ENCODE measurements around the gene ATOSA. TPM values are rescaled to one million over a fixed set of nuclear protein-coding genes. Genes with fewer than 3 reads are reported as not detected.

Gene ATOSA
- polyA plus RNA-seq, 10 donors = 15.1 to 29.0 (median 18.5) TPM

DNA sequence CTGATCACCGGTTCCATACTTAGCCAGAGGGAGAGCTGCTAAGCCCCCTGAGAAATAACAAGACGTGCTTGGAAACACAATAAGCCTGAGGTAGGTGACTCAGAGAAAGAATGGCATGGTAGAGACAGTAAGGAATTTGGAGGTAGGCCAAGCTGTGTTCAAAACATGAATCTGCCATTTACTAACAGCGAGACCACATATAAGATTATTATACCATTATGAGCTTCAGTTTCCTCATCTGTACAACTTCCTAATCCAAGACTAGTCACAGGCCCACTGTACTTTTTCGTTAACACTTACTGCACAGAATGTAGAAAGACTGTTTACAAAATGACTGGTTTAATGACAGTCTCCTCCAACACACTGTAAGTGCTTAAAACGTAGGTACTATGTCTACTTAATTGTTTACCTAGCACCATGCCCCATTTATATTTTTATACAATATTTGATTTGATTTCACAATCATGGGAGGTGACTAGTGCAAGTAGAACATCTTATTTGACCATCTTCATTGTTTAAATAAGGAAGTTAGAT lies 25.7 kb downstream of the ATOSA start:
- DNase-seq = peak in 2 of 3 donors; percentile 2 to 78

DNA sequence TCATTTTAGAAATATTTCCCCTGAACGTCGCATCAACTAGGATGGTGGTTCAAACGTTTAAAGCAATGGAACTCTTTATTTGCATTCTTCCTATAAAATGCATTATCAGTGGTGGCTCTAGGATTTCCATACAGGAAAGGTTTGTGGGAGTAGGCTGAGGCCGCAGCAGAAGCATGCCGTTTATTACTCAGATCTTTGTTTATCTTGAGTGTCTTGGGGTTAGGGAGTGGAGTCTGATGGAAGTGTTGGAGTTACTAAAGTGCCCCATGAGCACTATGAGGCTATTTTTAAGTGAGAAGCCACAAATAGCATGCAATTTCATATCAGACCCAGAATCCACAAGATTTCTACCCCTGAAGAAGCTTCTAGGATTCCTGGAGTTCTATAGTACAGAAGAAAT lies 26.2 kb downstream of the ATOSA start:
- DNase-seq = peak in 1 of 3 donors; percentile 8

DNA sequence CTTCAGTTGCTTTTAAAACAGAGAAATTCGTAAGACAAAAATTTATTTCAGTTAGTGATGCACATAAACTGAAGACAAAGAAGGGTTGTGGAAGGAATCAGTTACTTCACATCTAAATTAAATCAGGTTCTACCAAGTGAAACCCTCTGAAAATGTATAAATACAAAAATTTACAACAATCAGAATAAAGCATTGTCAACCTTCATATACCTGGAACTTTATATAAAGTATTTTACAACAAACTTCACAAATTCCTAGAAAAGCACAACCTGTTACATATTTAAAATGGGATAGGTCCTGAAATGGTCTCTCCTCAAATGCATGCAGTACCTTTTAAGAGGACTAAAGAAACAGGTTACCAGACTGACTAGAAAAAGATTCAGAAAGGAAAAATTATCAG lies 26.9 kb downstream of the ATOSA start:
- no peak for DNase-seq

DNA sequence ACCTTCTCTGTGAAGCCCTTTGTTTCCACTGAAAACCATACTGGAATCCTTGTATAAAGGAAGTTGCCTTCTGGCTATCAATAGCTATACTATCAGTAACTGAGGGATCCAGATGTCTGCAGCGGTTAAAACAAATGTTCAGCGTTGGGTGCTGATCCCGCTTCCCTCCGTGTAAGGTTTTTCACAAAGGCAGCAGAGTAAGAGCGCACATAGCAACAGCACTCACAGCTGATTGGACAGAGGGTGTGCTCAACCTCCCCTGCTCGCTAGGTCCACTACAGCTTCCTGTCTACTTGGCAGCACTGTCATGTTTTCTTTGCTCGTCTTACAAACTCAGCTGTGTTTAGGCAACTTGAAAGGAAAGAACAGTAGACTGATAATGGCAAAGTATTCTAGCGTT lies 27.3 kb downstream of the ATOSA start:
- peak; percentile 80 to 92 (median 87) for DNase-seq

DNA sequence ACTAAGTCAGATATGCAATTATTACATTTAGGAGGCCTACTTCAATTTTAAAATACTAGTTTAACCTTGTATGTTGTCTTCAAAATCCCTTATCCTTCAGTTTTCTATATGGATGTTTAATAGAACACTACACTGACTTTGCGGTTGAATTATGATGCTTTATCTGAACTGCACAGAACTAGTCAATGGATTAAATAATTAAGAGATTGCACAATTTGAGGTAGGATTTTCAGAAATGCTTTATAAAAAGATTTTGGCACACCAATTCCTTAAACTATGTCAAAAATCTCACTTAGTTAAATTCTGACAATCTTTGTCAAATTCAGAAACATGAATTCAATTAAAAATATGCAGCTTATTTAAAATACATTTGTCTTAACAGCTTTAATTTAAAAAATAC lies 28.1 kb downstream of the ATOSA start:
- peak in 1 of 3 donors; percentile 3 for DNase-seq

DNA sequence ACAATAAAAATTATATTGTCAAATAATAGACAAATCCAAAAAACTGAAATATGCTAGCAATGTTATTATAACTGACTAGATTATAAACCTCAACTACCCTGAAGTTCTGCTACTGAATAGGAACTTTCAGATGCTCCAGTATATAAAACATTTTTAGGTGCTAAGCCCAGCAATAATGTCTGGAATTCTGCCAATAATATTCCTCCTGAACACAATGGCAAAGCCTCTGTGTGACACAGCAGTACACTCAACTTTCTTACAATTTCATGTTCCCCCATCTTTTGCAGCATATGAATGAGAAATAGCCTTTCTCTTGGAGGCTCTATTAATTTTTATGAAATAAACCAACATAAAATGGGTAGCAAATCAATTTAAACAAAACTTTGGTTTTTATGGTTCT lies 29.5 kb downstream of the ATOSA start:
- DNase-seq = no peak

DNA sequence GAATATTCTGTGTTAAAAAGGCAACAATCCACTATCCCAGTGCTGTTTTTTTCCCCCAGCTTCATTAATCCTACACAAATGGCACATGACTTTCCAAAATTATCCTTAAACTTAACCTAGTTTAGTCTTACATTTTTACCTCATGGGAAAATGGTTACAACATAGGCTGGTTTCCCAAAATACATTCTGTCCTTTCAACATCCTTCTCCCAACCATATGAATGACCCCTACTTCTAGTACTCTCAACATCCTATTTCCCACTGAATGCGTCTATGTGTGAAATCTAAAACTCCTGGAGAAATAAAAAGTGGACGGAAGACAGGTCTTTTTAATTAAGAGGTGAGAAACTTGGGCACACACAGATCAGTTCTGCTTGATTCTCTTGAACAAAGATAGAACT lies 33.3 kb downstream of the ATOSA start:
- no peak for DNase-seq

DNA sequence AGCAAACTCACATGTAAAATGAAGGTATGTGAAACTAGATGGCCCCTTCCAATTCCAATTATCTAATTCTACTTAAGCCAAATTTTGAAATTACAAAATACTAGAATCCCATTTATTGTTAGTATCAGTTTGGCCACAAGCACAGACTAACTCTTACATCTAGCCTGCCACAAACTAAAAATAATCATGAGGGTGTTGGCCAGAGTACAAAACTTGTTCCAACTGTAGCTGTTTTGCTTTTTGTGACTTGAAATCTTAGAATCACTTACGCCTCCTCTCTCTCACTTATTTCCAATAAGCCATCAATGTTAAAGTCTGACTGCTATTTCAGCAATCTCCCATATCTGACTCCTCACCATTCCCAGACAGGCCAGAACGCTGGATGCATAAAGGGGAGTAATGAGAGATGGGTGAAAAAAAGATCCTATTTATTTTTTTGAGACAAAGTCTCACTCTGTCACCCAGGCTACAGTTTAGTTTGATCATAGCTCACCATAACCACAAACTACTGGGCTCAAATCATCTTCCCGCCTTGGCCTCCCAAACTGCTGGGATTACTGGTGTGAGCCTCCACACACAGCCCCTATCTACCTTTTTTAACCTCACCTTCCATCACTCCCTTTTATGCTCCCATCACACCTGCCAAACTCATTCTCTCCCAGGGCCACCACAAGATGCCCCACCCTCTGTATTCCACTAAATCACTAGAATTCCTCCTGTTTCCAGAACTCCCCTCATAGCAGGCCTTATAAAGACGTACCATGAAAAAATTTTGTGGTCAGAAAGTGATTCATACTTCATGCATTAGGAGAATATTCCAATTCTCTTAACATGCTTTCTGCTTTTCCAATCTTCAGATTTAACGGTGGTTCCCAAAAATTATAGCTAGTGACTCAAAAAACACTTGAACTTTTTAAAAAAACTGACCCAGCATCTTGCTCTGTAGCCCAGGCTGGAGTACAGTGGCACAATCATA lies 36.5 kb downstream of the ATOSA start:
- DNase-seq = peak; percentile 36 to 59 (median 47)

DNA sequence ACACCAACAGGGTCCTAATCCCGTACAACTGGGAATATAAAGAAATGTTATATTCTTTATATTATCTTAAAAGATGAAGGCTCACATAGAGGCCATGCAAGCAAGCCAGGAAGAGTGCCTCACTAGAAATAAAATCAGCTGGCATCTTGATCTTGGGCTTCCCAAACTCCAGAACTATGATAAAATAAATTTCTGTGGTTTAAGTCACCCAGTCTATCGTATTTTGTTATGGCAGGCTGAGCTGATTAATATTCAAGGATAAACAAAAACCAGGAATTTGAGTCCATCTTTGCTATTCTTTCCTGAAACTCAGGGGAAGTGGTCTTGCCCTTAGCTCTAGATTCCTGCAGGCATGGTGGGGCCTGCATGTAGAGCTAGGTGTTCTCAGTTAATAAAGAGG lies 42.7 kb downstream of the ATOSA start:
- no peak for DNase-seq

DNA sequence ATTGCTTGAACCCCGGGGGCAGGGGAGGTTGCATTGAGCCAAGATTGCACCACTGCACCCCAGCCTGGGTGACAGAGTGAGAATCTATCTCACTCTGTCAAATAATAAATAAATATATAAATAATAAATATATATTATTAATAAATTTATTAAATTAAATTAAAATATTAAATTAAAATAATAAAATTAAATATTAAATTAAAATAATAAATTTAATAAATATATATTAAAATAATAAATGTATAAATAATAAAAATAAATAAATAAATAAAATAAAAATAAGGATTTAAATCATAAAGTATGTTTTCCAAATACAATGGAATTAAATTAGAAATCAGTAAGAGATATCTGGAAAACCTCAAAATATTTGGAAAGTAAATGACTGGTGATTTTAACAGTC lies 43.3 kb downstream of the ATOSA start:
- no peak for DNase-seq

Other genes with a start within 250 kb of the ATOSA start
- 10 to 100 TPM in 1 of 10 donors, 1 to 10 TPM in 9; 3.9 to 11.1 (median 6.5) TPM for gene MYO5A, start 150.5 kb downstream of the ATOSA start, polyA plus RNA-seq (ENCODE audit: insufficient read length in 10 of 10)
- gene ARPP19, start 110.4 kb downstream of the ATOSA start, polyA plus RNA-seq (ENCODE audit: insufficient read length in 10 of 10) = 10 to 100 TPM; 58.5 to 86.1 (median 74.0) TPM
- gene ONECUT1, start 110.9 kb upstream of the ATOSA start, polyA plus RNA-seq (ENCODE audit: insufficient read length in 10 of 10) = not detected

Measured in muscle of back (tissue), 11 donors.